ENCODE measurements around the gene DMGDH. TPM values are rescaled to one million over a fixed set of nuclear protein-coding genes. Genes with fewer than 3 reads are reported as not detected.

DMGDH gene
- total RNA-seq, 1 donor from 2014 or later, result 0.36 TPM

GRCh38 chr5:78974601-78975000 lies 94.9 kb downstream of the DMGDH start:
- TF ChIP-seq CTCF (IDR thresholded peaks at IDR 0.05; ENCODE audit: unreplicated experiment), result no peak
- Mint-ChIP-seq H3K36me3 (ENCODE audit: low read depth, unreplicated experiment) (no peaks in the 10 kb centered on the region), H3K27me3 (ENCODE audit: unreplicated experiment) (no peaks in the 10 kb centered on the region), H3K9me3 (ENCODE audit: unreplicated experiment) (no peaks in the 10 kb centered on the region), H3K4me1 (ENCODE audit: unreplicated experiment) (peaks cover 4% of the 10 kb centered on the region), H3K27ac (ENCODE audit: unreplicated experiment) (no peak overlapping the region), H3K4me3 (ENCODE audit: unreplicated experiment) (no peak overlapping the region)
- DNase-seq (ENCODE audit: low spot score), result no peak

- TF ChIP-seq CTCF (IDR thresholded peaks at IDR 0.05; ENCODE audit: unreplicated experiment), result no peak
- no peak for DNase-seq (ENCODE audit: low spot score)
- Mint-ChIP-seq H3K36me3 (ENCODE audit: low read depth, unreplicated experiment) (no peaks in the 10 kb centered on the region), H3K27me3 (ENCODE audit: unreplicated experiment) (no peaks in the 10 kb centered on the region), H3K4me1 (ENCODE audit: unreplicated experiment) (peaks cover 4% of the 10 kb centered on the region), H3K27ac (ENCODE audit: unreplicated experiment) (no peak overlapping the region), H3K9me3 (ENCODE audit: unreplicated experiment) (no peaks in the 10 kb centered on the region), H3K4me3 (ENCODE audit: unreplicated experiment) (no peak overlapping the region)
Observed at GRCh38 chr5:78974011-78974410, 95.5 kb downstream of the DMGDH start.

- no peak for TF ChIP-seq CTCF (IDR thresholded peaks at IDR 0.05; ENCODE audit: unreplicated experiment)
- Mint-ChIP-seq H3K4me3 (ENCODE audit: unreplicated experiment) (no peak overlapping the region), H3K9me3 (ENCODE audit: unreplicated experiment) (no peaks in the 10 kb centered on the region), H3K4me1 (ENCODE audit: unreplicated experiment) (peaks cover 4% of the 10 kb centered on the region), H3K27ac (ENCODE audit: unreplicated experiment) (no peak overlapping the region), H3K36me3 (ENCODE audit: low read depth, unreplicated experiment) (no peaks in the 10 kb centered on the region), H3K27me3 (ENCODE audit: unreplicated experiment) (no peaks in the 10 kb centered on the region)
- no peak for DNase-seq (ENCODE audit: low spot score)
Observed at GRCh38 chr5:78972654-78973428, 96.6 kb downstream of the DMGDH start.

GRCh38 chr5:78971998-78972397 lies 97.5 kb downstream of the DMGDH start:
- Mint-ChIP-seq H3K27me3 (ENCODE audit: unreplicated experiment) (no peaks in the 10 kb centered on the region), H3K36me3 (ENCODE audit: low read depth, unreplicated experiment) (no peaks in the 10 kb centered on the region), H3K4me1 (ENCODE audit: unreplicated experiment) (peaks cover 4% of the 10 kb centered on the region), H3K27ac (ENCODE audit: unreplicated experiment) (no peak overlapping the region), H3K9me3 (ENCODE audit: unreplicated experiment) (no peaks in the 10 kb centered on the region), H3K4me3 (ENCODE audit: unreplicated experiment) (no peak overlapping the region)
- no peak for DNase-seq (ENCODE audit: low spot score)
- TF ChIP-seq CTCF (IDR thresholded peaks at IDR 0.05; ENCODE audit: unreplicated experiment), result no peak

- DNase-seq (ENCODE audit: low spot score), result no peak
- Mint-ChIP-seq H3K4me3 (ENCODE audit: unreplicated experiment) (no peak overlapping the region), H3K9me3 (ENCODE audit: unreplicated experiment) (no peaks in the 10 kb centered on the region), H3K36me3 (ENCODE audit: low read depth, unreplicated experiment) (no peaks in the 10 kb centered on the region), H3K4me1 (ENCODE audit: unreplicated experiment) (no peaks in the 10 kb centered on the region), H3K27me3 (ENCODE audit: unreplicated experiment) (no peaks in the 10 kb centered on the region), H3K27ac (ENCODE audit: unreplicated experiment) (no peak overlapping the region)
- TF ChIP-seq CTCF (IDR thresholded peaks at IDR 0.05; ENCODE audit: unreplicated experiment), result no peak
Observed at GRCh38 chr5:78968781-78969180, 100.7 kb downstream of the DMGDH start.

All from endothelial cell (in vitro differentiated cells).